Fibroblast of mammary gland (primary cell): ENCODE results near the gene KIF6.

ENCODE experiments used
- DNase-seq: peaks from one replicate; pipeline ENCODE4 v3.0.0-alpha.2; 2010; ENCODE audit warnings: low read depth
- H3K4me3 ChIP-seq: 2 replicates; pipeline ENCODE4 v1.5.1; 2011; ENCODE audit warnings: low read depth, mild to moderate bottlenecking, low read length, moderate library complexity; ENCODE audit not compliant: control insufficient read depth
- CTCF ChIP-seq: conservative IDR thresholded peaks from 2 replicates; pipeline ENCODE4 v1.5.1; 2011; ENCODE audit warnings: low read depth, low read length, inconsistent platforms; ENCODE audit not compliant: control insufficient read depth, insufficient read depth

Gene KIF6

GRCh38 chr6:39357998-39358686, 367.1 kb downstream of the KIF6 start:
- H3K4me3 ChIP-seq, result no peak overlapping the region
- TF ChIP-seq CTCF, result no peak
- peak; percentile 61 for DNase-seq

- DNase-seq, result no peak
- TF ChIP-seq CTCF, result no peak
- H3K4me3 ChIP-seq, result no peak overlapping the region
Observed at GRCh38 chr6:39353698-39354315, 371.4 kb downstream of the KIF6 start.

- no peak overlapping the region for H3K4me3 ChIP-seq
- no peak for DNase-seq
- no peak for TF ChIP-seq CTCF
Observed at GRCh38 chr6:39350723-39351505, 374.3 kb downstream of the KIF6 start.

GRCh38 chr6:39348740-39349139, 376.5 kb downstream of the KIF6 start:
- TF ChIP-seq CTCF, result no peak
- DNase-seq, result no peak
- no peak overlapping the region for H3K4me3 ChIP-seq

GRCh38 chr6:39347906-39348585, 377.2 kb downstream of the KIF6 start:
- no peak overlapping the region for H3K4me3 ChIP-seq
- peak; percentile 57 for DNase-seq
- peak; percentile 88 for TF ChIP-seq CTCF

- DNase-seq, result no peak
- no peak overlapping the region for H3K4me3 ChIP-seq
- no peak for TF ChIP-seq CTCF
Observed at GRCh38 chr6:39347206-39347605, 378.0 kb downstream of the KIF6 start.
